ENCODE data around the gene DMGDH.

DNA sequence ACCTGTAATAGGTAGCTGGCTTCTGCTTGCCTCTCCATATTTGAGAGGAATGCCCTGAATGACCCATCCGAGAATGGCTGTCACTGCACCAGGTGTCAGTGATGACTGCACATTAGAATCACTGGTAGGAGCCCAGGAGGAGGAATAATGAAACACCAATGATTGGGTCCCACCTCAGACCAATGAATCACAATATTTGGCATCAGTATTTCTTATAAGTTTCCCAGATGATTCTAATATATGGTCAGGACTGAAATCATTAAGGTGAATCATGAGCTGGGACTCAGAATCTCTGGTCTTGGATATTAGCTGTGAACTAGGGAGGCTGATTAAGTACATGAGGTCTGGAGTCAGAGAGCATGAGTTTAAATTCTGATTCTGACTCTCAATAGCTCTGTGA, 107.7 kb downstream of the DMGDH start:
- TF ChIP-seq, protein P1, sequence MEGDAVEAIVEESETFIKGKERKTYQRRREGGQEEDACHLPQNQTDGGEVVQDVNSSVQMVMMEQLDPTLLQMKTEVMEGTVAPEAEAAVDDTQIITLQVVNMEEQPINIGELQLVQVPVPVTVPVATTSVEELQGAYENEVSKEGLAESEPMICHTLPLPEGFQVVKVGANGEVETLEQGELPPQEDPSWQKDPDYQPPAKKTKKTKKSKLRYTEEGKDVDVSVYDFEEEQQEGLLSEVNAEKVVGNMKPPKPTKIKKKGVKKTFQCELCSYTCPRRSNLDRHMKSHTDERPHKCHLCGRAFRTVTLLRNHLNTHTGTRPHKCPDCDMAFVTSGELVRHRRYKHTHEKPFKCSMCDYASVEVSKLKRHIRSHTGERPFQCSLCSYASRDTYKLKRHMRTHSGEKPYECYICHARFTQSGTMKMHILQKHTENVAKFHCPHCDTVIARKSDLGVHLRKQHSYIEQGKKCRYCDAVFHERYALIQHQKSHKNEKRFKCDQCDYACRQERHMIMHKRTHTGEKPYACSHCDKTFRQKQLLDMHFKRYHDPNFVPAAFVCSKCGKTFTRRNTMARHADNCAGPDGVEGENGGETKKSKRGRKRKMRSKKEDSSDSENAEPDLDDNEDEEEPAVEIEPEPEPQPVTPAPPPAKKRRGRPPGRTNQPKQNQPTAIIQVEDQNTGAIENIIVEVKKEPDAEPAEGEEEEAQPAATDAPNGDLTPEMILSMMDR (conservative IDR thresholded peaks at IDR 0.05): no peak
- TF ChIP-seq ZFX (IDR thresholded peaks at IDR 0.05): no peak

Data from C4-2B (cell line).